HepG2 (cell line): ENCODE results near the gene GNB1. TPM values are rescaled to one million over a fixed set of nuclear protein-coding genes. Genes with fewer than 3 reads are reported as not detected.

Source experiments
- ATAC-seq: fragments of 200-7000 bp; cut with Tn5 transposase; 3 replicates; pipeline ENCODE4 v1.9.1; 2020; ENCODE audit warnings: mild to moderate bottlenecking, moderate library complexity
- BruUV-seq: library from RNA; stranded (reverse); fragments of 400-500 nt; replicated peaks from 2 replicates; lab custom pipeline; 2021; lab: Mats Ljungman, UMichigan
- CTCF ChIA-PET: fragments of 300-600 bp; formaldehyde crosslinking; extraction: SDS; loops from one replicate; lab custom pipeline; 2021; ENCODE audit warnings: low total read pairs, inconsistent platforms, low intra/inter-chr PET ratio; lab: Yijun Ruan, JAX
- POLR2A ChIA-PET: fragments of 350-600 bp; sonication (Branson Sonifier 250); formaldehyde crosslinking; loops from one replicate; lab custom pipeline; 2020; ENCODE audit warnings: antibody characterized with exemption, inconsistent platforms; lab: Yijun Ruan, JAX
- DNase-seq: peaks from one replicate; pipeline ENCODE4 v3.0.0-alpha.2; 2015; ENCODE audit warnings: low spot score
- FAIRE-seq: peaks from 3 replicates; lab custom pipeline; 2011; peaks lifted over from hg19 to GRCh38; lab: Jason Lieb, UNC
- H2AFZ ChIP-seq: one replicate; pipeline ENCODE4 v1.6.1; 2011; ENCODE audit warnings: low read length, inconsistent platforms
- H3K27ac ChIP-seq: fragments of 300-600 bp; 3 replicates; pipeline ENCODE4 v1.8.0; 2011; ENCODE audit warnings: mixed run types, mild to moderate bottlenecking, mixed read lengths, low read length, inconsistent platforms; ENCODE audit not compliant: insufficient read depth; ENCODE audit errors: extremely low read length
- H3K27me3 ChIP-seq, 2 experiments: fragments of 200-600 bp in 1 of 2; 2 replicates in 1 of 2; 3 replicates in 1 of 2; pipeline versions ENCODE4 v1.6.0 to v1.8.0; 2011; ENCODE audit warnings: low read length in 2 of 2, mild to moderate bottlenecking in 2 of 2, moderate library complexity in 2 of 2, inconsistent platforms in 1 of 2; ENCODE audit not compliant: insufficient read depth in 2 of 2, control insufficient read depth in 1 of 2
- H3K36me3 ChIP-seq, 2 experiments: fragments of 200-600 bp in 1 of 2; replicated peaks in 1 of 2; 2 replicates in 1 of 2; 3 replicates in 1 of 2; pipeline versions ENCODE4 v1.5.1 to v1.8.0; 2011; ENCODE audit warnings: low read length in 2 of 2, inconsistent platforms in 1 of 2; ENCODE audit not compliant: insufficient read depth in 2 of 2, control insufficient read depth in 1 of 2
- H3K4me1 ChIP-seq: 2 replicates; pipeline ENCODE4 v1.5.1; 2012; ENCODE audit warnings: low read length, inconsistent platforms; ENCODE audit not compliant: insufficient read depth
- H3K4me2 ChIP-seq: 2 replicates; pipeline ENCODE4 v1.6.0; 2011; ENCODE audit warnings: low read depth, low read length, inconsistent platforms
- H3K4me3 ChIP-seq, 3 experiments: fragments of 200-600 bp in 1 of 3; sonication (generic), shearing (Covaris generic) in 1 of 3; replicated peaks in 1 of 3; 2 replicates each; pipeline ENCODE4 v1.5.1; 2011 to 2016; ENCODE audit warnings: low read length in 3 of 3, inconsistent platforms in 2 of 3, low read depth in 2 of 3, mild to moderate bottlenecking in 2 of 3, control low read depth in 1 of 3, mixed read lengths in 1 of 3; ENCODE audit not compliant: insufficient read depth in 1 of 3
- H3K79me2 ChIP-seq: one replicate; pipeline ENCODE4 v1.6.1; 2011; ENCODE audit warnings: low read length, inconsistent platforms; ENCODE audit not compliant: insufficient read depth
- H3K9ac ChIP-seq: 2 replicates; pipeline ENCODE4 v1.6.0; 2011; ENCODE audit warnings: mild to moderate bottlenecking, low read depth, low read length, inconsistent platforms; ENCODE audit not compliant: insufficient read depth
- H3K9me3 ChIP-seq: 2 replicates; pipeline ENCODE4 v1.5.1; 2012; ENCODE audit warnings: mild to moderate bottlenecking, low read length
- H4K20me1 ChIP-seq: 2 replicates; pipeline ENCODE4 v1.6.0; 2011; ENCODE audit warnings: inconsistent platforms, mild to moderate bottlenecking, low read length, moderate library complexity; ENCODE audit not compliant: insufficient read depth
- CEBPB ChIP-seq: IDR thresholded peaks from 2 replicates; pipeline ENCODE4 v1.6.1; 2011; ENCODE audit warnings: low read depth, low read length, improper control_type of control experiment, borderline replicate concordance
- HNRNPL ChIP-seq: fragments of 200-400 bp; formaldehyde crosslinking; IDR thresholded peaks from 2 replicates; pipeline ENCODE4 v1.6.1; 2017; ENCODE audit warnings: mild to moderate bottlenecking, low read depth, low read length
- RARA ChIP-seq: IDR thresholded peaks from 2 replicates; pipeline ENCODE4 v1.6.1; 2016; ENCODE audit warnings: missing genetic modification reagents, missing compliant biosample characterization
- ZKSCAN8 ChIP-seq: IDR thresholded peaks from 2 replicates; pipeline ENCODE4 v1.6.1; 2016; ENCODE audit warnings: borderline replicate concordance, missing genetic modification reagents, missing compliant biosample characterization
- WGBS: methylation state at CpG from one replicate; pipeline ENCODE4 v1.1.6; 2017; ENCODE audit warnings: low lambda C conversion rate; 5-methylcytosine and 5-hydroxymethylcytosine counted together
- in situ Hi-C: cut with HindIII; loops from 2 replicates; pipeline ENCODE4 v1.10.0; 2017; ENCODE audit warnings: low pct_unique_long_range_greater_than_20kb; ENCODE audit not compliant: extremely low pct_ligation_motif_present
- intact Hi-C: fragments of 100-400 bp; cut with micrococcal nuclease; formaldehyde crosslinking; loops from one replicate; pipeline ENCODE4 v1.10.0; 2022; ENCODE audit not compliant: unreplicated experiment
- polyA plus RNA-seq, 8 experiments: library from polyadenylated mRNA; depleted of rRNA in 3 of 8; stranded (reverse) in 7 of 8; unstranded in 1 of 8; fragments of >200 nt; fragmentation: Illumina TruSeq in 4 of 8; extraction: Trizol in 4 of 8; gene quantifications; 2 replicates each; pipeline versions ENCODE4 v1.2.1 to v1.2.3, GENCODE V29; 2011 to 2016; ENCODE audit warnings: low read depth in 4 of 8, missing spikeins in 1 of 8, mixed read lengths in 1 of 8; ENCODE audit not compliant: insufficient read depth in 1 of 8
- total RNA-seq, 5 experiments: library from RNA; depleted of rRNA; stranded (reverse); fragments of >200 nt; fragmentation: Illumina TruSeq; extraction: Trizol; gene quantifications; 2 replicates each; pipeline ENCODE4 v1.2.3, GENCODE V29; 2016; ENCODE audit warnings: low read depth in 1 of 5
- TF ChIP-seq, protein P1 (sequence below): sonication (generic); formaldehyde crosslinking; IDR thresholded peaks from 2 replicates; pipeline ENCODE4 v1.4.0; 2020; ENCODE audit warnings: missing genetic modification reagents
- TF ChIP-seq, protein P2 (sequence below): sonication (generic); formaldehyde crosslinking; IDR thresholded peaks from 2 replicates; pipeline ENCODE4 v1.5.0; 2020; ENCODE audit warnings: mild to moderate bottlenecking, missing genetic modification reagents, moderate library complexity
- TF ChIP-seq, protein P3 (sequence below): sonication (generic); formaldehyde crosslinking; IDR thresholded peaks from 2 replicates; pipeline ENCODE4 v1.5.1; 2020; ENCODE audit warnings: mild to moderate bottlenecking, missing genetic modification reagents, moderate library complexity

The GNB1 gene
- total and polyA plus RNA-seq, 2 of the 13 experiments (the other 11 are each of a cell fraction or from before 2014, with no cell fraction given): 66.2 to 327 TPM

DNA sequence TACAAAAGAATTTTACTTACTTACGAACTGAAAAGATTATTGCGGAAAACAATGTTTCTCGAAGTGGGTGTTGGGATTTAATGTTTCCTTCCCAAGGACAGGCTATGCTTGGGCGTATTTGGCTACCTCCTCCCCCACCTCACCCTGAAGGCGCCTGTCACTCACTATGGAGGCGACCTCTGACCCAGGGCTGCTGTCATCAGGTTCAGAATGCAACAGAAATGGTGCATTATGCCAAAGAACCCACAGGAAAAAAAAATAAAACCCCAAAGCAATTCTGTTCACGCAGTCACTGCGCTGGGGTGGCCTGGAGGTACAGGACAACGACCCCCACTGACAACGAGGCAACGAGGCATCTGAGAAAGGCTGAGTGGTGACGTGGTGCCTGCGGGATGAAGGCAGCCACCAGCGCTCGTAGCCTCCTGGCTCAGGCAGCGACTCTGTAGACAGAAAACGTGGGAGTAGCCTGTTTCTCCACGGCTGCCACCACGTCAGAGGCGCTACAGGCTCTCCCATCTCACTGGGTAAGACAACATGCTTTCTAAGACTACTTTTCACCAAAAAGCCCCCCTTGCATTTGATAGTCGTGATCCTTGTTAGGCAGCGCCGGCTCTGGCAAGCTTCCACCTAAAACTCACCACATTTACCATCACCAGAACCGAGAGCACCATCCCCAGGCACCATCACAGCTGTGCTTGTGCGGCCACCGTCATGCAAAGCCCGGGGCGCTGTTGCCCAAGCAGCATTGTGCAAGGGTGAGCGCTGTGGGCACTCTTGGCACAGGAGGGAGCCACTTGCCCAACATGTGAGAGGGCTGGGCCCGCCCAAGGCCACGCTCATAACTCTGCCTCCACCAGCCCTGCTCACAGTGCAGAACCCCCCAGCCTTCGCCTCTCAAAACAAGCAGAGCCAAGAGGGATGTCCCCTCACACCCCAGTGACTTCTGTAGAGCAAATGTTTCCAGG, 126.9 kb downstream of the GNB1 start:
- no peak overlapping the region for H3K4me3 ChIP-seq
- no peak overlapping the region for H3K27ac ChIP-seq
- no peak overlapping the region for H2AFZ ChIP-seq
- H3K36me3 ChIP-seq: peaks cover 30 to 57% of the 10 kb centered on the region in 2 experiments
- H3K4me1 ChIP-seq: peaks cover 21% of the 10 kb centered on the region
- H3K9ac ChIP-seq: no peak overlapping the region
- TF ChIP-seq RARA (CRISPR knock-in tag) (no peak), ZKSCAN8 (CRISPR knock-in tag) (no peak), CEBPB (peak; percentile 14; the same call in 1 of the 2 replicates), HNRNPL (0 out of 2 replicates have a peak, but pooled peaks have one; percentile 57)
- TF ChIP-seq, protein P1, sequence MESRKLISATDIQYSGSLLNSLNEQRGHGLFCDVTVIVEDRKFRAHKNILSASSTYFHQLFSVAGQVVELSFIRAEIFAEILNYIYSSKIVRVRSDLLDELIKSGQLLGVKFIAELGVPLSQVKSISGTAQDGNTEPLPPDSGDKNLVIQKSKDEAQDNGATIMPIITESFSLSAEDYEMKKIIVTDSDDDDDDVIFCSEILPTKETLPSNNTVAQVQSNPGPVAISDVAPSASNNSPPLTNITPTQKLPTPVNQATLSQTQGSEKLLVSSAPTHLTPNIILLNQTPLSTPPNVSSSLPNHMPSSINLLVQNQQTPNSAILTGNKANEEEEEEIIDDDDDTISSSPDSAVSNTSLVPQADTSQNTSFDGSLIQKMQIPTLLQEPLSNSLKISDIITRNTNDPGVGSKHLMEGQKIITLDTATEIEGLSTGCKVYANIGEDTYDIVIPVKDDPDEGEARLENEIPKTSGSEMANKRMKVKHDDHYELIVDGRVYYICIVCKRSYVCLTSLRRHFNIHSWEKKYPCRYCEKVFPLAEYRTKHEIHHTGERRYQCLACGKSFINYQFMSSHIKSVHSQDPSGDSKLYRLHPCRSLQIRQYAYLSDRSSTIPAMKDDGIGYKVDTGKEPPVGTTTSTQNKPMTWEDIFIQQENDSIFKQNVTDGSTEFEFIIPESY: peak; percentile 94
- TF ChIP-seq, protein P2, sequence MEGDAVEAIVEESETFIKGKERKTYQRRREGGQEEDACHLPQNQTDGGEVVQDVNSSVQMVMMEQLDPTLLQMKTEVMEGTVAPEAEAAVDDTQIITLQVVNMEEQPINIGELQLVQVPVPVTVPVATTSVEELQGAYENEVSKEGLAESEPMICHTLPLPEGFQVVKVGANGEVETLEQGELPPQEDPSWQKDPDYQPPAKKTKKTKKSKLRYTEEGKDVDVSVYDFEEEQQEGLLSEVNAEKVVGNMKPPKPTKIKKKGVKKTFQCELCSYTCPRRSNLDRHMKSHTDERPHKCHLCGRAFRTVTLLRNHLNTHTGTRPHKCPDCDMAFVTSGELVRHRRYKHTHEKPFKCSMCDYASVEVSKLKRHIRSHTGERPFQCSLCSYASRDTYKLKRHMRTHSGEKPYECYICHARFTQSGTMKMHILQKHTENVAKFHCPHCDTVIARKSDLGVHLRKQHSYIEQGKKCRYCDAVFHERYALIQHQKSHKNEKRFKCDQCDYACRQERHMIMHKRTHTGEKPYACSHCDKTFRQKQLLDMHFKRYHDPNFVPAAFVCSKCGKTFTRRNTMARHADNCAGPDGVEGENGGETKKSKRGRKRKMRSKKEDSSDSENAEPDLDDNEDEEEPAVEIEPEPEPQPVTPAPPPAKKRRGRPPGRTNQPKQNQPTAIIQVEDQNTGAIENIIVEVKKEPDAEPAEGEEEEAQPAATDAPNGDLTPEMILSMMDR (CRISPR knock-in tag): peak; percentile 40
- TF ChIP-seq, protein P3, sequence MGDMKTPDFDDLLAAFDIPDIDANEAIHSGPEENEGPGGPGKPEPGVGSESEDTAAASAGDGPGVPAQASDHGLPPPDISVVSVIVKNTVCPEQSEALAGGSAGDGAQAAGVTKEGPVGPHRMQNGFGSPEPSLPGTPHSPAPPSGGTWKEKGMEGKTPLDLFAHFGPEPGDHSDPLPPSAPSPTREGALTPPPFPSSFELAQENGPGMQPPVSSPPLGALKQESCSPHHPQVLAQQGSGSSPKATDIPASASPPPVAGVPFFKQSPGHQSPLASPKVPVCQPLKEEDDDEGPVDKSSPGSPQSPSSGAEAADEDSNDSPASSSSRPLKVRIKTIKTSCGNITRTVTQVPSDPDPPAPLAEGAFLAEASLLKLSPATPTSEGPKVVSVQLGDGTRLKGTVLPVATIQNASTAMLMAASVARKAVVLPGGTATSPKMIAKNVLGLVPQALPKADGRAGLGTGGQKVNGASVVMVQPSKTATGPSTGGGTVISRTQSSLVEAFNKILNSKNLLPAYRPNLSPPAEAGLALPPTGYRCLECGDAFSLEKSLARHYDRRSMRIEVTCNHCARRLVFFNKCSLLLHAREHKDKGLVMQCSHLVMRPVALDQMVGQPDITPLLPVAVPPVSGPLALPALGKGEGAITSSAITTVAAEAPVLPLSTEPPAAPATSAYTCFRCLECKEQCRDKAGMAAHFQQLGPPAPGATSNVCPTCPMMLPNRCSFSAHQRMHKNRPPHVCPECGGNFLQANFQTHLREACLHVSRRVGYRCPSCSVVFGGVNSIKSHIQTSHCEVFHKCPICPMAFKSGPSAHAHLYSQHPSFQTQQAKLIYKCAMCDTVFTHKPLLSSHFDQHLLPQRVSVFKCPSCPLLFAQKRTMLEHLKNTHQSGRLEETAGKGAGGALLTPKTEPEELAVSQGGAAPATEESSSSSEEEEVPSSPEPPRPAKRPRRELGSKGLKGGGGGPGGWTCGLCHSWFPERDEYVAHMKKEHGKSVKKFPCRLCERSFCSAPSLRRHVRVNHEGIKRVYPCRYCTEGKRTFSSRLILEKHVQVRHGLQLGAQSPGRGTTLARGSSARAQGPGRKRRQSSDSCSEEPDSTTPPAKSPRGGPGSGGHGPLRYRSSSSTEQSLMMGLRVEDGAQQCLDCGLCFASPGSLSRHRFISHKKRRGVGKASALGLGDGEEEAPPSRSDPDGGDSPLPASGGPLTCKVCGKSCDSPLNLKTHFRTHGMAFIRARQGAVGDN (CRISPR knock-in tag): 0 out of 2 replicates have a peak, but pooled peaks have one; percentile 25
- peak; percentile 20; the same call in 2 of the 3 replicates for ATAC-seq
- no peak for FAIRE-seq
- no TSS peak for BruUV-seq
- H3K79me2 ChIP-seq: peaks cover 32% of the 10 kb centered on the region
- in situ Hi-C loops (no loop called here), intact Hi-C loops (no loop called here)
- H3K27me3 ChIP-seq: no peaks in the 10 kb centered on the region
- WGBS: 94% methylated on average over 31 of the region's 32 CpGs
- DNase-seq: no peak
- no peaks in the 10 kb centered on the region for H3K9me3 ChIP-seq
- ChIA-PET CTCF (no interaction called here), POLR2A (no interaction called here)
- no peak overlapping the region for H3K4me2 ChIP-seq
- no peaks in the 10 kb centered on the region for H4K20me1 ChIP-seq
